Pancreas (tissue), 10 donors: Measurements from ENCODE around the gene TTLL7. TPM values are rescaled to one million over a fixed set of nuclear protein-coding genes. Genes with fewer than 3 reads are reported as not detected.

Experiments
- ATAC-seq, 4 donors: fragments of 200-7000 bp; cut with Tn5 transposase; one replicate each; pipeline versions ENCODE4 v1.8.0 to v1.9.1; 2020; ENCODE audit warnings: mild to moderate bottlenecking in 4 of 4, moderate library complexity in 4 of 4
- DNase-seq, 6 donors: peaks; one replicate each; pipeline ENCODE4 v3.0.0-alpha.2; 2020
- FAIRE-seq: peaks from 2 replicates; lab custom pipeline; 2012; peaks lifted over from hg19 to GRCh38; lab: Jason Lieb, UNC
- H3K27ac ChIP-seq, 4 donors: fragments of 200-600 bp; sonication (generic); 1 replicate in 3 of 4; 2 replicates in 1 of 4; pipeline versions ENCODE4 v1.5.0 to v1.8.0; 2020
- H3K27me3 ChIP-seq, 4 donors: fragments of 200-600 bp; one replicate each; pipeline ENCODE4 v1.8.0; 2021
- H3K36me3 ChIP-seq, 3 donors: fragments of 200-600 bp; sonication (generic) in 1 of 3; one replicate each; pipeline versions ENCODE4 v1.5.0 to v1.8.0; 2020 to 2021
- H3K4me1 ChIP-seq, 3 donors: fragments of 200-600 bp; one replicate each; pipeline ENCODE4 v1.8.0; 2021
- H3K4me3 ChIP-seq, 4 donors: fragments of 200-600 bp; sonication (generic) in 2 of 4; one replicate each; pipeline versions ENCODE4 v1.5.0 to v1.8.0; 2020 to 2021
- H3K9me3 ChIP-seq, 4 donors: fragments of 200-600 bp; one replicate each; pipeline ENCODE4 v1.8.0; 2021
- CTCF ChIP-seq, 4 donors: fragments of 200-600 bp; sonication (generic) in 3 of 4; IDR thresholded peaks; one replicate each; pipeline versions ENCODE4 v1.5.0 to v1.8.0; 2021; ENCODE audit warnings: antibody characterized with exemption in 4 of 4
- WGBS, 2 donors: extraction: QIAGEN DNeasy Blood & Tissue Kit; methylation state at CpG; one replicate each; pipeline ENCODE4 v1.1.7; 2013; 5-methylcytosine and 5-hydroxymethylcytosine counted together
- intact Hi-C, 3 donors: fragments of 100-400 bp; cut with DNase I; formaldehyde crosslinking; loops; one replicate each; pipeline versions ENCODE4 v1.11.1 to v1.14.2; 2022
- polyA plus RNA-seq, 2 donors: library from polyadenylated mRNA; stranded (reverse); fragments of 200-250 nt; gene quantifications; one replicate each; pipeline ENCODE4 v1.2.3, GENCODE V29; 2013
- total RNA-seq, 6 donors: library from RNA; stranded (reverse); fragmentation: NEBNext Ultra II Directional in 4 of 6; extraction: Animal tissue kit (Norgen Biotek cat#: 25700) in 4 of 6; gene quantifications; one replicate each; pipeline versions ENCODE4 v1.2.1 to v1.2.4, GENCODE V29; 2021 to 2023
- donor health status: healthy with polysubstance abuse.
- donor health status: DM: no; HTN: no; CAD: no; lungs with moderate emphysema.
- donor health status: DM: no; HTN: no; CAD: no.
- donor health status: control.
- donor health status: control.
- donor health status: Bipolar disorder and iron deficiency.
- donor health status: DM: yes; HTN: yes; CAD: no.
- donor health status: DM: no; HTN: no; CAD: no.
- donor health status: DM: no; HTN: no; CAD: no.
- donor health status: DM: yes; HTN: yes; CAD: no.

Gene TTLL7
- total and polyA plus RNA-seq, 8 donors = 10.5 to 22.4 (median 13.0) TPM

GRCh38 chr1:84027368-84027767 lies 28.4 kb upstream of the TTLL7 start:
- TF ChIP-seq CTCF (IDR thresholded peaks at IDR 0.05) = no peak
- H3K4me1 ChIP-seq = no peaks in the 10 kb centered on the region
- no peaks in the 10 kb centered on the region for H3K9me3 ChIP-seq
- no peaks in the 10 kb centered on the region for H3K27me3 ChIP-seq
- no peaks in the 10 kb centered on the region for H3K36me3 ChIP-seq
- ATAC-seq (no peak), DNase-seq (no peak), FAIRE-seq (no peak)
- no peak overlapping the region for H3K27ac ChIP-seq
- intact Hi-C loops = no loop called here
- WGBS, 2 donors = 76 to 87% methylated on average over 2 of the region's 2 CpGs
- no peak overlapping the region for H3K4me3 ChIP-seq

- Histone ChIP-seq H3K9me3 (no peaks in the 10 kb centered on the region), H3K27ac (no peak overlapping the region), H3K27me3 (no peaks in the 10 kb centered on the region), H3K4me3 (no peak overlapping the region), H3K4me1 (no peaks in the 10 kb centered on the region), H3K36me3 (no peaks in the 10 kb centered on the region)
- DNase-seq (no peak), FAIRE-seq (no peak), ATAC-seq (no peak)
- intact Hi-C loops = no loop called here
- WGBS, 2 donors = 76 to 86% methylated on average over 3 of the region's 3 CpGs
- no peak for TF ChIP-seq CTCF (IDR thresholded peaks at IDR 0.05)
Measured at GRCh38 chr1:84025966-84026365, 27.0 kb upstream of the TTLL7 start.

GRCh38 chr1:84021822-84022221 lies 22.9 kb upstream of the TTLL7 start:
- H3K4me1 ChIP-seq = no peaks in the 10 kb centered on the region
- ATAC-seq (no peak), FAIRE-seq (no peak), DNase-seq (no peak)
- H3K27me3 ChIP-seq = no peaks in the 10 kb centered on the region
- peaks cover 0 to 3% (median 0%) of the 10 kb centered on the region in 4 donors for H3K9me3 ChIP-seq
- no peak for TF ChIP-seq CTCF (IDR thresholded peaks at IDR 0.05)
- no peaks in the 10 kb centered on the region for H3K36me3 ChIP-seq
- intact Hi-C loops = no loop called here
- WGBS, 2 donors = 93 to 96% methylated on average over 6 of the region's 6 CpGs
- no peak overlapping the region for H3K4me3 ChIP-seq
- no peak overlapping the region for H3K27ac ChIP-seq

- no peak overlapping the region for H3K4me3 ChIP-seq
- peak in 2 of 6 donors; percentile 7 to 29 for DNase-seq
Measured at GRCh38 chr1:84020151-84020550, 21.2 kb upstream of the TTLL7 start.

More at GRCh38 chr1:84020151-84020550, 21.2 kb upstream of the TTLL7 start:
- ATAC-seq = peak; percentile 50 to 96 (median 88)
- no peak for TF ChIP-seq CTCF (IDR thresholded peaks at IDR 0.05)
- intact Hi-C loops = no loop called here
- Histone ChIP-seq H3K36me3 (no peaks in the 10 kb centered on the region), H3K9me3 (peaks cover 0 to 3% (median 0%) of the 10 kb centered on the region in 4 donors), H3K27ac (peak overlapping the region in 2 of 4 donors; percentile 29 to 63), H3K27me3 (no peaks in the 10 kb centered on the region), H3K4me1 (no peaks in the 10 kb centered on the region)
- WGBS, 2 donors = 8 to 9% methylated on average over 3 of the region's 3 CpGs
- FAIRE-seq = no peak
